Transverse colon (tissue), 4 donors: Measurements from ENCODE around the gene GREB1L.

Source experiments
- CTCF ChIP-seq, 5 experiments: fragments of 200-600 bp in 3 of 5; fragments of 450-650 bp in 2 of 5; sonication (generic) in 3 of 5; IDR thresholded peaks; 1 replicate in 2 of 5; 2 replicates in 3 of 5; pipeline ENCODE4 v1.5.1; 2016 to 2017; ENCODE audit warnings: antibody characterized with exemption in 5 of 5, inconsistent platforms in 3 of 5, mild to moderate bottlenecking in 2 of 5, moderate library complexity in 1 of 5
- EP300 ChIP-seq: sonication (generic); formaldehyde crosslinking; IDR thresholded peaks from one replicate; pipeline ENCODE4 v1.6.1; 2017; ENCODE audit warnings: antibody characterized with exemption, low read depth
- POLR2A ChIP-seq: fragments of 450-650 bp; IDR thresholded peaks from one replicate; pipeline ENCODE4 v1.6.1; 2016; ENCODE audit warnings: antibody characterized with exemption, mild to moderate bottlenecking, moderate library complexity
- POLR2AphosphoS5 ChIP-seq, 3 donors: sonication (generic); formaldehyde crosslinking; IDR thresholded peaks; one replicate each; pipeline ENCODE4 v1.6.1; 2016; ENCODE audit warnings: antibody characterized with exemption in 3 of 3

GRCh38 chr18:21269349-21269748, 27.3 kb downstream of the GREB1L start:
- TF ChIP-seq CTCF (IDR thresholded peaks at IDR 0.05): no peak
- no peak for TF ChIP-seq POLR2AphosphoS5 (IDR thresholded peaks at IDR 0.05)
- TF ChIP-seq POLR2A: no peak
- TF ChIP-seq EP300: no peak
